Vagina (tissue), 2 donors: ENCODE results near the gene NF2. TPM values are rescaled to one million over a fixed set of nuclear protein-coding genes. Genes with fewer than 3 reads are reported as not detected.
A peak's percentile ranks its signal among the peaks of the same experiment; 100 is the strongest.
"Not testable (repeated sequence)": the region's sequence is repeated elsewhere in the genome, so short reads cannot be mapped to it uniquely, and the experiment has no call there.

ENCODE experiments used
- DNase-seq, 2 donors: peaks; one replicate each; pipeline ENCODE4 v3.0.0-alpha.2; 2017; ENCODE audit errors: extremely low spot score in 2 of 2
- H3K27ac ChIP-seq: fragments of 200-600 bp; sonication (generic); one replicate; pipeline ENCODE4 v1.5.1; 2019
- H3K27me3 ChIP-seq: fragments of 200-600 bp; sonication (generic); one replicate; pipeline ENCODE4 v1.5.1; 2019
- H3K36me3 ChIP-seq, 2 donors: fragments of 200-600 bp; sonication (generic); one replicate each; pipeline ENCODE4 v1.5.1; 2017 to 2019
- H3K4me1 ChIP-seq: fragments of 200-600 bp; sonication (generic); one replicate; pipeline ENCODE4 v1.5.1; 2019
- H3K4me3 ChIP-seq, 2 donors: fragments of 200-600 bp; sonication (generic); 1 replicate in 1 of 2; 2 replicates in 1 of 2; pipeline ENCODE4 v1.5.1; 2016 to 2019
- H3K9me3 ChIP-seq: fragments of 200-600 bp; sonication (generic); one replicate; pipeline ENCODE4 v1.5.1; 2019
- CTCF ChIP-seq, 3 experiments: fragments of 450-650 bp in 2 of 3; fragments of 200-600 bp in 1 of 3; sonication (generic) in 1 of 3; IDR thresholded peaks; one replicate each; pipeline ENCODE4 v1.5.1; 2017 to 2019; ENCODE audit warnings: antibody characterized with exemption in 3 of 3, mild to moderate bottlenecking in 2 of 3, moderate library complexity in 2 of 3
- POLR2A ChIP-seq, 2 donors: fragments of 450-650 bp; IDR thresholded peaks; one replicate each; pipeline ENCODE4 v1.6.1; 2017; ENCODE audit warnings: antibody characterized with exemption in 2 of 2, mild to moderate bottlenecking in 2 of 2, moderate library complexity in 2 of 2
- POLR2AphosphoS5 ChIP-seq, 2 donors: sonication (generic); formaldehyde crosslinking; IDR thresholded peaks; one replicate each; pipeline ENCODE4 v1.9.0; 2017; ENCODE audit warnings: antibody characterized with exemption in 2 of 2, mild to moderate bottlenecking in 2 of 2, low read depth in 1 of 2; ENCODE audit not compliant: insufficient read depth in 1 of 2
- intact Hi-C: fragments of 100-400 bp; cut with DNase I; formaldehyde crosslinking; loops from one replicate; pipeline ENCODE4 v1.15.1; 2023
- total RNA-seq: library from RNA; depleted of rRNA; stranded (reverse); fragments of >200 nt; gene quantifications from one replicate; pipeline ENCODE4 v1.2.3, GENCODE V29; 2016

The NF2 gene
- total RNA-seq, 1 donor from 2014 or later: 15.7 TPM

GRCh38 chr22:29581799-29582198 is 21.6 kb upstream of the NF2 start:
- TF ChIP-seq POLR2A (IDR thresholded peaks at IDR 0.05) (no peak), CTCF (IDR thresholded peaks at IDR 0.05) (no peak), POLR2AphosphoS5 (IDR thresholded peaks at IDR 0.05; ENCODE audit: insufficient read depth in 1 of 2, low read depth in 1 of 2) (no peak)
- peak overlapping the region in 1 of 2 donors; percentile 63 for H3K4me3 ChIP-seq
- H3K27me3 ChIP-seq: no peaks in the 10 kb centered on the region
- intact Hi-C loops: no loop called here
- peaks cover 18% of the 10 kb centered on the region for H3K4me1 ChIP-seq
- no peaks in the 10 kb centered on the region for H3K9me3 ChIP-seq
- H3K36me3 ChIP-seq: no peaks in the 10 kb centered on the region
- no peak overlapping the region for H3K27ac ChIP-seq
- no peak for DNase-seq

- intact Hi-C loops: no loop called here
- H3K27ac ChIP-seq: no peak overlapping the region
- H3K36me3 ChIP-seq: no peaks in the 10 kb centered on the region
- H3K4me3 ChIP-seq: no peak overlapping the region
- H3K27me3 ChIP-seq: no peaks in the 10 kb centered on the region
- H3K4me1 ChIP-seq: peaks cover 15% of the 10 kb centered on the region
- TF ChIP-seq POLR2A (IDR thresholded peaks at IDR 0.05) (no peak), POLR2AphosphoS5 (IDR thresholded peaks at IDR 0.05; ENCODE audit: insufficient read depth in 1 of 2, low read depth in 1 of 2) (no peak), CTCF (IDR thresholded peaks at IDR 0.05) (no peak)
- H3K9me3 ChIP-seq: no peaks in the 10 kb centered on the region
- no peak for DNase-seq
Observed at GRCh38 chr22:29584975-29585374, 18.5 kb upstream of the NF2 start.

- not testable (repeated sequence) for H3K4me3 ChIP-seq, H3K9me3 ChIP-seq
Observed at GRCh38 chr22:29586193-29586705, 17.2 kb upstream of the NF2 start.

GRCh38 chr22:29587938-29588699 is 15.3 kb upstream of the NF2 start:
- no peak overlapping the region for H3K4me3 ChIP-seq
- intact Hi-C loops: no loop called here

More at GRCh38 chr22:29586193-29586705, 17.2 kb upstream of the NF2 start:
- DNase-seq, H3K27ac ChIP-seq, H3K4me1 ChIP-seq, intact Hi-C loops, H3K27me3 ChIP-seq, H3K36me3 ChIP-seq: not testable (repeated sequence)

GRCh38 chr22:29593923-29594322 is 9.5 kb upstream of the NF2 start:
- no peaks in the 10 kb centered on the region for H3K36me3 ChIP-seq
- intact Hi-C loops: no loop called here
- no peaks in the 10 kb centered on the region for H3K27me3 ChIP-seq
- no peak overlapping the region for H3K4me3 ChIP-seq
- H3K4me1 ChIP-seq: no peaks in the 10 kb centered on the region
- DNase-seq: no peak
- TF ChIP-seq POLR2A (IDR thresholded peaks at IDR 0.05) (no peak), CTCF (IDR thresholded peaks at IDR 0.05) (no peak), POLR2AphosphoS5 (IDR thresholded peaks at IDR 0.05; ENCODE audit: insufficient read depth in 1 of 2, low read depth in 1 of 2) (no peak)
- no peaks in the 10 kb centered on the region for H3K9me3 ChIP-seq
- H3K27ac ChIP-seq: no peak overlapping the region

More at GRCh38 chr22:29587938-29588699, 15.3 kb upstream of the NF2 start:
- Histone ChIP-seq H3K27me3 (no peaks in the 10 kb centered on the region), H3K27ac (no peak overlapping the region), H3K4me1 (no peaks in the 10 kb centered on the region), H3K9me3 (no peaks in the 10 kb centered on the region), H3K36me3 (no peaks in the 10 kb centered on the region)
- TF ChIP-seq POLR2A (IDR thresholded peaks at IDR 0.05): no peak
- DNase-seq: no peak

GRCh38 chr22:29594447-29594846 is 9.0 kb upstream of the NF2 start:
- H3K27me3 ChIP-seq, DNase-seq: not testable (repeated sequence)

More at GRCh38 chr22:29594447-29594846, 9.0 kb upstream of the NF2 start:
- H3K4me3 ChIP-seq, intact Hi-C loops, H3K27ac ChIP-seq, H3K36me3 ChIP-seq, H3K4me1 ChIP-seq, H3K9me3 ChIP-seq: not testable (repeated sequence)
